Neural cell (in vitro differentiated cells): ENCODE results near the gene PLEKHA8. TPM values are rescaled to one million over a fixed set of nuclear protein-coding genes. Genes with fewer than 3 reads are reported as not detected.

Source experiments
- H2AFZ ChIP-seq: fragments of 200-600, 300-800 bp; sonication (generic), shearing (Covaris generic); 2 replicates; pipeline ENCODE4 v1.6.0; 2014; ENCODE audit warnings: low read depth, mild to moderate bottlenecking, antibody characterized with exemption, low read length, moderate library complexity
- H3F3A ChIP-seq: fragments of 200-600 bp; shearing (Covaris generic); 2 replicates; pipeline ENCODE4 v1.6.1; 2016; ENCODE audit warnings: mild to moderate bottlenecking, moderate library complexity, mixed read lengths, antibody characterized with exemption, low read length; ENCODE audit not compliant: insufficient read depth, poor library complexity, severe bottlenecking
- H3K27ac ChIP-seq: fragments of 200-600, 300-800 bp; sonication (generic), shearing (Covaris generic); 2 replicates; pipeline ENCODE4 v1.5.1; 2014; ENCODE audit warnings: mild to moderate bottlenecking, low read length, moderate library complexity
- H3K27me3 ChIP-seq: fragments of 300-800, 200-600 bp; sonication (generic), shearing (Covaris generic); 2 replicates; pipeline ENCODE4 v1.6.0; 2014; ENCODE audit warnings: mild to moderate bottlenecking, low read depth, low read length, moderate library complexity; ENCODE audit not compliant: insufficient read depth
- H3K36me3 ChIP-seq: fragments of 300-800, 200-600 bp; sonication (generic), shearing (Covaris generic); 2 replicates; pipeline ENCODE4 v1.5.1; 2014; ENCODE audit warnings: mild to moderate bottlenecking, antibody characterized with exemption, low read length, moderate library complexity; ENCODE audit not compliant: insufficient read depth
- H3K4me2 ChIP-seq: fragments of 300-800, 200-600 bp; sonication (generic), shearing (Covaris generic); 2 replicates; pipeline ENCODE4 v1.6.0; 2014; ENCODE audit warnings: mild to moderate bottlenecking, low read length
- H3K4me3 ChIP-seq: fragments of 300-800, 200-600 bp; sonication (generic), shearing (Covaris generic); 2 replicates; pipeline ENCODE4 v1.5.1; 2014; ENCODE audit warnings: mild to moderate bottlenecking, low read length, moderate library complexity
- H3K79me2 ChIP-seq: fragments of 200-600 bp; shearing (Covaris generic); replicated peaks from 2 replicates; pipeline ENCODE4 v1.6.0; 2014; ENCODE audit warnings: mild to moderate bottlenecking, low read length, moderate library complexity; ENCODE audit not compliant: insufficient read depth
- H3K9ac ChIP-seq: fragments of 300-800, 200-600 bp; sonication (generic), shearing (Covaris generic); 2 replicates; pipeline ENCODE4 v1.6.1; 2016; ENCODE audit warnings: mild to moderate bottlenecking, low read length, mixed read lengths
- H3K9me2 ChIP-seq: fragments of 200-600 bp; shearing (Covaris generic); 2 replicates; pipeline ENCODE4 v1.6.1; 2016; ENCODE audit warnings: mild to moderate bottlenecking, low read length, mixed read lengths; ENCODE audit not compliant: insufficient read depth
- H3K9me3 ChIP-seq: fragments of 200-600, 300-800 bp; sonication (generic), shearing (Covaris generic); 2 replicates; pipeline ENCODE4 v1.6.1; 2016; ENCODE audit warnings: mild to moderate bottlenecking, mixed run types, low read length, moderate library complexity, mixed read lengths
- H4K20me1 ChIP-seq: fragments of 200-600 bp; shearing (Covaris generic); 2 replicates; pipeline ENCODE4 v1.6.1; 2016; ENCODE audit warnings: mild to moderate bottlenecking, mixed run types; ENCODE audit not compliant: insufficient read depth
- EP300 ChIP-seq: fragments of 450-650 bp; conservative IDR thresholded peaks from 2 replicates; pipeline ENCODE4 v1.6.1; 2014; ENCODE audit warnings: antibody characterized with exemption, mild to moderate bottlenecking, moderate library complexity; ENCODE audit not compliant: poor library complexity, severe bottlenecking
- EZH2 ChIP-seq: fragments of 200-600, 300-800 bp; shearing (Covaris generic), sonication (generic); IDR thresholded peaks from 2 replicates; pipeline ENCODE4 v1.6.1; 2014; ENCODE audit warnings: antibody characterized with exemption, low read length, borderline replicate concordance, mild to moderate bottlenecking; ENCODE audit not compliant: insufficient read depth, poor library complexity, severe bottlenecking
- MXI1 ChIP-seq: fragments of 450-650 bp; conservative IDR thresholded peaks from 2 replicates; pipeline ENCODE4 v1.6.1; 2014; ENCODE audit warnings: antibody characterized with exemption, mild to moderate bottlenecking; ENCODE audit not compliant: poor library complexity, severe bottlenecking
- POLR2AphosphoS5 ChIP-seq: IDR thresholded peaks from 2 replicates; pipeline ENCODE4 v1.6.1; 2012
- RAD21 ChIP-seq: fragments of 450-650 bp; conservative IDR thresholded peaks from 2 replicates; pipeline ENCODE4 v1.6.1; 2014; ENCODE audit warnings: antibody characterized with exemption, mild to moderate bottlenecking, moderate library complexity
- SMC3 ChIP-seq: fragments of 450-650 bp; conservative IDR thresholded peaks from 2 replicates; pipeline ENCODE4 v1.6.1; 2014; ENCODE audit warnings: antibody characterized with exemption, mild to moderate bottlenecking, moderate library complexity; ENCODE audit not compliant: poor library complexity
- TAF1 ChIP-seq: IDR thresholded peaks from 2 replicates; pipeline ENCODE4 v1.6.1; 2012; ENCODE audit warnings: low read depth
- polyA plus RNA-seq: library from polyadenylated mRNA; depleted of rRNA; stranded (reverse); fragments of >200 nt; gene quantifications from 2 replicates; pipeline ENCODE4 v1.2.3, GENCODE V29; 2014
- TF ChIP-seq, protein P1 (sequence below): fragments of 450-650 bp; IDR thresholded peaks from 2 replicates; pipeline ENCODE4 v1.5.1; 2014; ENCODE audit warnings: antibody characterized with exemption, mild to moderate bottlenecking, moderate library complexity; ENCODE audit not compliant: poor library complexity, severe bottlenecking
- TF ChIP-seq, protein P2 (sequence below): IDR thresholded peaks from 2 replicates; pipeline ENCODE4 v1.6.1; 2012; ENCODE audit warnings: borderline replicate concordance

PLEKHA8 gene
- polyA plus RNA-seq, 1 donor from 2014 or later = 43.1 TPM

DNA sequence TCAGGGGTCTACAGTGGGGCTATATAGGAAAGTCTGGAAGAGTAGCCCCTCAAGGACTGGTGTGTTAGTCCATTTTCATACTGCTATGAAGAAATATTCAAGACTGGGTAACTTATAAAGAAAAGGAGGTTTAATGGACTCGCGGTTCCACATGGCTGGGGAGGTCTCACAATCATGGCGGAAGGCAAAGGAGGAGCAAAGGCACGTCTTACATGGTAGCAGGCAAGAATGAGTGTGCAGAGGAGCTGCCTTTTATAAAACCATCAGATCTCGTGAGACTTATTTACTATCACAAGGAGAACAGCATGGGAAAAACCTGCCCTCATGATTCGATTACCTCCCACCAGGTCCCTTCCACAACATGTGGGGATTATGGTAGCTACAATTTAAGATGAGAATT lies 4.7 kb upstream of the PLEKHA8 start:
- no peak overlapping the region for H3K4me2 ChIP-seq
- peaks cover 22% of the 10 kb centered on the region for H3K79me2 ChIP-seq
- H3F3A ChIP-seq = peaks cover 8% of the 10 kb centered on the region
- no peaks in the 10 kb centered on the region for H3K36me3 ChIP-seq
- H3K9ac ChIP-seq = no peak overlapping the region
- no peak overlapping the region for H3K4me3 ChIP-seq
- no peaks in the 10 kb centered on the region for H3K27me3 ChIP-seq
- no peak overlapping the region for H3K27ac ChIP-seq
- no peak overlapping the region for H2AFZ ChIP-seq
- TF ChIP-seq SMC3 (no peak), EZH2 (no peak), RAD21 (no peak), EP300 (no peak), MXI1 (no peak), POLR2AphosphoS5 (no peak), TAF1 (no peak)
- TF ChIP-seq, protein P1, sequence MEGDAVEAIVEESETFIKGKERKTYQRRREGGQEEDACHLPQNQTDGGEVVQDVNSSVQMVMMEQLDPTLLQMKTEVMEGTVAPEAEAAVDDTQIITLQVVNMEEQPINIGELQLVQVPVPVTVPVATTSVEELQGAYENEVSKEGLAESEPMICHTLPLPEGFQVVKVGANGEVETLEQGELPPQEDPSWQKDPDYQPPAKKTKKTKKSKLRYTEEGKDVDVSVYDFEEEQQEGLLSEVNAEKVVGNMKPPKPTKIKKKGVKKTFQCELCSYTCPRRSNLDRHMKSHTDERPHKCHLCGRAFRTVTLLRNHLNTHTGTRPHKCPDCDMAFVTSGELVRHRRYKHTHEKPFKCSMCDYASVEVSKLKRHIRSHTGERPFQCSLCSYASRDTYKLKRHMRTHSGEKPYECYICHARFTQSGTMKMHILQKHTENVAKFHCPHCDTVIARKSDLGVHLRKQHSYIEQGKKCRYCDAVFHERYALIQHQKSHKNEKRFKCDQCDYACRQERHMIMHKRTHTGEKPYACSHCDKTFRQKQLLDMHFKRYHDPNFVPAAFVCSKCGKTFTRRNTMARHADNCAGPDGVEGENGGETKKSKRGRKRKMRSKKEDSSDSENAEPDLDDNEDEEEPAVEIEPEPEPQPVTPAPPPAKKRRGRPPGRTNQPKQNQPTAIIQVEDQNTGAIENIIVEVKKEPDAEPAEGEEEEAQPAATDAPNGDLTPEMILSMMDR = no peak
- TF ChIP-seq, protein P2, sequence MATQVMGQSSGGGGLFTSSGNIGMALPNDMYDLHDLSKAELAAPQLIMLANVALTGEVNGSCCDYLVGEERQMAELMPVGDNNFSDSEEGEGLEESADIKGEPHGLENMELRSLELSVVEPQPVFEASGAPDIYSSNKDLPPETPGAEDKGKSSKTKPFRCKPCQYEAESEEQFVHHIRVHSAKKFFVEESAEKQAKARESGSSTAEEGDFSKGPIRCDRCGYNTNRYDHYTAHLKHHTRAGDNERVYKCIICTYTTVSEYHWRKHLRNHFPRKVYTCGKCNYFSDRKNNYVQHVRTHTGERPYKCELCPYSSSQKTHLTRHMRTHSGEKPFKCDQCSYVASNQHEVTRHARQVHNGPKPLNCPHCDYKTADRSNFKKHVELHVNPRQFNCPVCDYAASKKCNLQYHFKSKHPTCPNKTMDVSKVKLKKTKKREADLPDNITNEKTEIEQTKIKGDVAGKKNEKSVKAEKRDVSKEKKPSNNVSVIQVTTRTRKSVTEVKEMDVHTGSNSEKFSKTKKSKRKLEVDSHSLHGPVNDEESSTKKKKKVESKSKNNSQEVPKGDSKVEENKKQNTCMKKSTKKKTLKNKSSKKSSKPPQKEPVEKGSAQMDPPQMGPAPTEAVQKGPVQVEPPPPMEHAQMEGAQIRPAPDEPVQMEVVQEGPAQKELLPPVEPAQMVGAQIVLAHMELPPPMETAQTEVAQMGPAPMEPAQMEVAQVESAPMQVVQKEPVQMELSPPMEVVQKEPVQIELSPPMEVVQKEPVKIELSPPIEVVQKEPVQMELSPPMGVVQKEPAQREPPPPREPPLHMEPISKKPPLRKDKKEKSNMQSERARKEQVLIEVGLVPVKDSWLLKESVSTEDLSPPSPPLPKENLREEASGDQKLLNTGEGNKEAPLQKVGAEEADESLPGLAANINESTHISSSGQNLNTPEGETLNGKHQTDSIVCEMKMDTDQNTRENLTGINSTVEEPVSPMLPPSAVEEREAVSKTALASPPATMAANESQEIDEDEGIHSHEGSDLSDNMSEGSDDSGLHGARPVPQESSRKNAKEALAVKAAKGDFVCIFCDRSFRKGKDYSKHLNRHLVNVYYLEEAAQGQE = no peak
- no peaks in the 10 kb centered on the region for H3K9me3 ChIP-seq
- H4K20me1 ChIP-seq = no peaks in the 10 kb centered on the region
- no peaks in the 10 kb centered on the region for H3K9me2 ChIP-seq

DNA sequence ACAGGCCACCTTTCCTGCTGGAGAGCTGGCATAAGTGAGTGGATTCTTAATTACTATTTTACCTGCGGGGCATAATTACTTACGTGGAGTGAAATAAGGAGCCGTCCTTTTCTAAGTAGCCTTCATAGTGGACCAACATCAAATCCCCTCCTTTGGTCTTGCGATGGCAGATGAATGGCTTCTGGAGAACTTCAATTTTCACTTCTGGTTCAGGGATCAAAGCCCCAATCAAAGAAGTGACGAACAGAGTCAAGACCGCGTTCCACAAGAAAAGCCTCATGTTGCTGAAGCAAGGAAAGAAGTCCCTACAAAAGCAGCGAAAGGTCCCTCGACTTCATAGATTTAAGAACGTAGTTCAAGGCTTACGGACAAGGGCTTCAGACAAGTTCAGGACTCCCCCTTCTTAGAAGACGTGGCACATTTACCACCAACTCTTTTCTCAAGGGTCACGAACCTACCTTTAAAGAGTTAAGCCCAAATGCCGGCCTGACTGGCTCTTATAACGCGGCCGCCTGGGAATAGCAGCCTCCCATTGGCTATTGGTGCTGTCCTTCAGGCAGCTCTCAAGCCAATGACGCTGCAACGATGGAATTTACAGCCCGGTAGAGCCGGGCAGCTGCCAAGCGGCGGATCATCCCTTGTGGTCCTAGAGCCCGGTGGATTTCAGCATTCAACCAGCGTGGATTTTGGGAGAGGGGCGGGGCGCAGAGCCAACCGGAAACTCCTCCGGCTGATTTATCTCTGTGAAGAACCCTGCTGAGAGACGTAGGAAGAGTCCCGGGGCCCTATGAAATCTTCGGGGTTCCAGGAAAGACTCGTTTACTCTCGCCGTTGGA lies 1.8 kb upstream of the PLEKHA8 start, which contains the start of gene FKBP14:
FKBP14 (minus strand) TSS at position 474 of the 836 bp plus-strand sequence; CDS start at position 280, 194 bp downstream.
- H3K4me3 ChIP-seq = peak within 1 kb of the TSS; percentile 89
- H3K36me3 ChIP-seq = no peaks in the 10 kb centered on the region
- peak within 1 kb of the TSS; percentile 81 for H2AFZ ChIP-seq
- no peaks in the 10 kb centered on the region for H3K9me2 ChIP-seq
- H3K9me3 ChIP-seq = no peaks in the 10 kb centered on the region
- peak within 1 kb of the TSS; percentile 61 for H3K27ac ChIP-seq
- TF ChIP-seq MXI1 (peak; percentile 89), EP300 (peak; percentile 35), RAD21 (peak; percentile 42), EZH2 (no peak), SMC3 (peak; percentile 26)
- TF ChIP-seq, protein P2 = no peak
- H3K9ac ChIP-seq = peak within 1 kb of the TSS; percentile 59
- H3K4me2 ChIP-seq = peak within 1 kb of the TSS; percentile 95
- peaks cover 3% of the 10 kb centered on the region for H4K20me1 ChIP-seq
- peaks cover 51% of the 10 kb centered on the region for H3K79me2 ChIP-seq
- H3F3A ChIP-seq = peaks cover 15% of the 10 kb centered on the region
- no peaks in the 10 kb centered on the region for H3K27me3 ChIP-seq
